ENCODE results near the gene ZNF750. TPM values are rescaled to one million over a fixed set of nuclear protein-coding genes. Genes with fewer than 3 reads are reported as not detected.
A peak's percentile ranks its signal among the peaks of the same experiment; 100 is the strongest.

ZNF750 gene
- total RNA-seq, 5 donors from 2014 or later (not counting 1 experiment from before 2014, with no cell fraction given), result not detected

- 96% methylated on average over 16 of the region's 19 CpGs for WGBS (ENCODE audit: insufficient coverage)
- ATAC-seq (replicated peaks in 1 of 4) (no peak), DNase-seq (no peak)
- no peaks in the 10 kb centered on the region for H3K27me3 ChIP-seq (replicated peaks in 1 of 2; ENCODE audit: control insufficient read depth in 2 of 2, extremely low read depth in 1 of 2, insufficient read depth in 2 of 2, low read length in 1 of 2)
- H3K36me3 ChIP-seq (ENCODE audit: control insufficient read depth in 2 of 2, extremely low read depth in 1 of 2, insufficient read depth in 1 of 2, low read length in 1 of 2), result peaks cover 27 to 32% of the 10 kb centered on the region in 2 donors
- Mint-ChIP-seq H3K27me3 (no peaks in the 10 kb centered on the region), H3K4me3 (no peak overlapping the region), H3K27ac (no peak overlapping the region), H3K9me3 (no peaks in the 10 kb centered on the region), H3K4me1 (peaks cover 5 to 44% (median 24%) of the 10 kb centered on the region in 3 donors), H3K36me3 (peaks cover 26% of the 10 kb centered on the region)
- POLR2A ChIA-PET, result no interaction called here
- H3K4me1 ChIP-seq (ENCODE audit: control insufficient read depth in 1 of 2, extremely low read depth in 1 of 2, insufficient read depth in 2 of 2, low read length in 2 of 2), result peaks cover 0 to 3% of the 10 kb centered on the region in 2 experiments
- no peaks in the 10 kb centered on the region for H3K9me3 ChIP-seq
- no peak overlapping the region for H3K4me3 ChIP-seq (ENCODE audit: control insufficient read depth in 1 of 2, extremely low read depth in 1 of 2, low read length in 1 of 2)
- CTCF ChIA-PET, result no interaction called here
- H3K27ac ChIP-seq (ENCODE audit: low read length), result no peak overlapping the region
Observed at GRCh38 chr17:82873521-82873920, 33.7 kb upstream of the ZNF750 start.

GRCh38 chr17:82872591-82873520, 33.0 kb upstream of the ZNF750 start:
- ChIA-PET CTCF (no interaction called here), POLR2A (no interaction called here)
- peaks cover 0 to 43% (median 20%) of the 10 kb centered on the region in 3 donors for H3K4me1 Mint-ChIP-seq
- no peak for DNase-seq
- peaks cover 27 to 32% of the 10 kb centered on the region in 2 donors for H3K36me3 ChIP-seq (ENCODE audit: control insufficient read depth in 2 of 2, extremely low read depth in 1 of 2, insufficient read depth in 1 of 2, low read length in 1 of 2)
- peaks cover 0 to 4% of the 10 kb centered on the region in 2 experiments for H3K4me1 ChIP-seq (ENCODE audit: control insufficient read depth in 1 of 2, extremely low read depth in 1 of 2, insufficient read depth in 2 of 2, low read length in 2 of 2)
- no peaks in the 10 kb centered on the region for H3K9me3 Mint-ChIP-seq
- no peak overlapping the region for H3K4me3 Mint-ChIP-seq
- no peak for ATAC-seq (replicated peaks in 1 of 4)
- H3K36me3 Mint-ChIP-seq, result peaks cover 23% of the 10 kb centered on the region
- no peaks in the 10 kb centered on the region for H3K27me3 Mint-ChIP-seq
- H3K27ac ChIP-seq (ENCODE audit: low read length), result no peak overlapping the region
- WGBS (ENCODE audit: insufficient coverage), result 86% methylated on average over 23 of the region's 33 CpGs
- no peaks in the 10 kb centered on the region for H3K9me3 ChIP-seq
- H3K27me3 ChIP-seq (replicated peaks in 1 of 2; ENCODE audit: control insufficient read depth in 2 of 2, extremely low read depth in 1 of 2, insufficient read depth in 2 of 2, low read length in 1 of 2), result no peaks in the 10 kb centered on the region
- no peak overlapping the region for H3K4me3 ChIP-seq (ENCODE audit: control insufficient read depth in 1 of 2, extremely low read depth in 1 of 2, low read length in 1 of 2)
- H3K27ac Mint-ChIP-seq, result no peak overlapping the region

GRCh38 chr17:82871776-82872561, 32.1 kb upstream of the ZNF750 start:
- Mint-ChIP-seq H3K27me3 (no peaks in the 10 kb centered on the region), H3K9me3 (no peaks in the 10 kb centered on the region), H3K4me3 (no peak overlapping the region), H3K4me1 (peaks cover 0 to 48% (median 23%) of the 10 kb centered on the region in 3 donors), H3K27ac (peak overlapping the region in 1 of 2 donors; percentile 16), H3K36me3 (peaks cover 26% of the 10 kb centered on the region)
- CTCF ChIA-PET, result no interaction called here
- DNase-seq, result no peak
- Histone ChIP-seq H3K27me3 (replicated peaks in 1 of 2; ENCODE audit: control insufficient read depth in 2 of 2, extremely low read depth in 1 of 2, insufficient read depth in 2 of 2, low read length in 1 of 2) (no peaks in the 10 kb centered on the region), H3K36me3 (ENCODE audit: control insufficient read depth in 2 of 2, extremely low read depth in 1 of 2, insufficient read depth in 1 of 2, low read length in 1 of 2) (peaks cover 27 to 32% of the 10 kb centered on the region in 2 donors), H3K4me3 (ENCODE audit: control insufficient read depth in 1 of 2, extremely low read depth in 1 of 2, low read length in 1 of 2) (no peak overlapping the region), H3K9me3 (no peaks in the 10 kb centered on the region), H3K27ac (ENCODE audit: low read length) (no peak overlapping the region), H3K4me1 (ENCODE audit: control insufficient read depth in 1 of 2, extremely low read depth in 1 of 2, insufficient read depth in 2 of 2, low read length in 2 of 2) (peaks cover 0 to 10% of the 10 kb centered on the region in 2 experiments)
- WGBS (ENCODE audit: insufficient coverage), result 90% methylated on average over 37 of the region's 41 CpGs
- no peak for ATAC-seq (replicated peaks in 1 of 4)
- POLR2A ChIA-PET, result no interaction called here

- H3K4me3 Mint-ChIP-seq, result no peak overlapping the region
- DNase-seq, result no peak
Observed at GRCh38 chr17:82871056-82871775, 31.4 kb upstream of the ZNF750 start.

GRCh38 chr17:82870541-82870940, 30.7 kb upstream of the ZNF750 start:
- no peak for ATAC-seq (replicated peaks in 1 of 4)

More at GRCh38 chr17:82871056-82871775, 31.4 kb upstream of the ZNF750 start:
- ATAC-seq (replicated peaks in 1 of 4), result no peak
- H3K27ac ChIP-seq (ENCODE audit: low read length), result no peak overlapping the region
- 87% methylated on average over 27 of the region's 31 CpGs for WGBS (ENCODE audit: insufficient coverage)
- Mint-ChIP-seq H3K4me1 (peaks cover 0 to 47% (median 19%) of the 10 kb centered on the region in 3 donors), H3K9me3 (no peaks in the 10 kb centered on the region), H3K36me3 (peaks cover 26% of the 10 kb centered on the region), H3K27me3 (no peaks in the 10 kb centered on the region), H3K27ac (no peak overlapping the region)
- H3K4me1 ChIP-seq (ENCODE audit: control insufficient read depth in 1 of 2, extremely low read depth in 1 of 2, insufficient read depth in 2 of 2, low read length in 2 of 2), result peaks cover 0 to 17% of the 10 kb centered on the region in 2 experiments
- H3K9me3 ChIP-seq, result no peaks in the 10 kb centered on the region
- POLR2A ChIA-PET, result interaction anchor here in 1 of 2 donors (0.7 kb wide), 1 partner anchor 11 kb away, joined by 3 read pairs; no protein-coding TSS in a partner anchor
- no peaks in the 10 kb centered on the region for H3K27me3 ChIP-seq (replicated peaks in 1 of 2; ENCODE audit: control insufficient read depth in 2 of 2, extremely low read depth in 1 of 2, insufficient read depth in 2 of 2, low read length in 1 of 2)
- CTCF ChIA-PET, result no interaction called here
- no peak overlapping the region for H3K4me3 ChIP-seq (ENCODE audit: control insufficient read depth in 1 of 2, extremely low read depth in 1 of 2, low read length in 1 of 2)
- peaks cover 27 to 38% of the 10 kb centered on the region in 2 donors for H3K36me3 ChIP-seq (ENCODE audit: control insufficient read depth in 2 of 2, extremely low read depth in 1 of 2, insufficient read depth in 1 of 2, low read length in 1 of 2)

GRCh38 chr17:82870091-82870491, 30.3 kb upstream of the ZNF750 start:
- no peaks in the 10 kb centered on the region for H3K27me3 Mint-ChIP-seq
- H3K4me3 Mint-ChIP-seq, result no peak overlapping the region
- Histone ChIP-seq H3K4me1 (ENCODE audit: control insufficient read depth in 1 of 2, extremely low read depth in 1 of 2, insufficient read depth in 2 of 2, low read length in 2 of 2) (peaks cover under 1 to 29% of the 10 kb centered on the region in 2 experiments), H3K27me3 (replicated peaks in 1 of 2; ENCODE audit: control insufficient read depth in 2 of 2, extremely low read depth in 1 of 2, insufficient read depth in 2 of 2, low read length in 1 of 2) (no peaks in the 10 kb centered on the region), H3K36me3 (ENCODE audit: control insufficient read depth in 2 of 2, extremely low read depth in 1 of 2, insufficient read depth in 1 of 2, low read length in 1 of 2) (peaks cover 26 to 38% of the 10 kb centered on the region in 2 donors), H3K27ac (ENCODE audit: low read length) (no peak overlapping the region), H3K4me3 (ENCODE audit: control insufficient read depth in 1 of 2, extremely low read depth in 1 of 2, low read length in 1 of 2) (no peak overlapping the region), H3K9me3 (no peaks in the 10 kb centered on the region)
- CTCF ChIA-PET, result no interaction called here
- H3K27ac Mint-ChIP-seq, result no peak overlapping the region
- WGBS (ENCODE audit: insufficient coverage), result 96% methylated on average over 35 of the region's 35 CpGs
- POLR2A ChIA-PET, result no interaction called here
- no peaks in the 10 kb centered on the region for H3K9me3 Mint-ChIP-seq
- peaks cover 25% of the 10 kb centered on the region for H3K36me3 Mint-ChIP-seq
- DNase-seq, result no peak
- H3K4me1 Mint-ChIP-seq, result peaks cover 7 to 55% (median 29%) of the 10 kb centered on the region in 3 donors
- ATAC-seq (replicated peaks in 1 of 4), result no peak

More at GRCh38 chr17:82870541-82870940, 30.7 kb upstream of the ZNF750 start:
- Histone ChIP-seq H3K27ac (ENCODE audit: low read length) (no peak overlapping the region), H3K4me3 (ENCODE audit: control insufficient read depth in 1 of 2, extremely low read depth in 1 of 2, low read length in 1 of 2) (no peak overlapping the region), H3K9me3 (no peaks in the 10 kb centered on the region), H3K4me1 (ENCODE audit: control insufficient read depth in 1 of 2, extremely low read depth in 1 of 2, insufficient read depth in 2 of 2, low read length in 2 of 2) (peaks cover 0 to 24% of the 10 kb centered on the region in 2 experiments), H3K36me3 (ENCODE audit: control insufficient read depth in 2 of 2, extremely low read depth in 1 of 2, insufficient read depth in 1 of 2, low read length in 1 of 2) (peaks cover 27 to 38% of the 10 kb centered on the region in 2 donors), H3K27me3 (replicated peaks in 1 of 2; ENCODE audit: control insufficient read depth in 2 of 2, extremely low read depth in 1 of 2, insufficient read depth in 2 of 2, low read length in 1 of 2) (no peaks in the 10 kb centered on the region)
- ChIA-PET POLR2A (interaction anchor here in 1 of 2 donors (0.7 kb wide), 1 partner anchor 12 kb away, joined by 3 read pairs; no protein-coding TSS in a partner anchor), CTCF (no interaction called here)
- Mint-ChIP-seq H3K9me3 (no peaks in the 10 kb centered on the region), H3K27ac (no peak overlapping the region), H3K27me3 (no peaks in the 10 kb centered on the region), H3K36me3 (peaks cover 26% of the 10 kb centered on the region), H3K4me1 (peaks cover 4 to 51% (median 24%) of the 10 kb centered on the region in 3 donors), H3K4me3 (no peak overlapping the region)
- 98% methylated on average over 13 of the region's 14 CpGs for WGBS (ENCODE audit: insufficient coverage)
- no peak for DNase-seq

All from T-cell (primary cell).